Measurements from ENCODE around the gene CHAF1B.
"Not testable (repeated sequence)": the region's sequence is repeated elsewhere in the genome, so short reads cannot be mapped to it uniquely, and the experiment has no call there.

The CHAF1B gene

DNA sequence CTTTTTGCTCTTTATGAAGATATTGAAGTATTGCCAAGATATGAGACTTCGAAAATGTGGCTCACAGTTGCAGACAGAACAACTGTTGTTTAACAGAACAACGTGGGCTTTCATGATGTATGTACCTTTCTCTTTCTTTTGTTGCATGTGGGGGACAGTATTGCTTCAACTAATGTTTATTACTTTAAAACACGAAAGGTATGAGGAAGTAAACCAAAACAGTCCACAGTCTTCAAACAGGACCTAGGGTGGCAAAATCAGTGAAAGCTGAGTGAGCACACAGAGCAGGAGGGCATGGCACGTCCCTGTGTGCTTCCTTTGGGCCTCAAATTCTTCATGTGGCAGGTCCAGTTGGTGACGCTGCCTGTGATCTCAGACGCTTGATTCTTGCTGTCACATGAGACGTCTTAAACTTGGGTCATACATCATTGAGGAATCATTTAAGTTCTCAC, 7.8 kb upstream of the CHAF1B start:
- no peak for TF ChIP-seq CTCF (IDR thresholded peaks at IDR 0.05)
- TF ChIP-seq ZFX (IDR thresholded peaks at IDR 0.05; ENCODE audit: borderline replicate concordance), result no peak
- no peak overlapping the region for H3K27ac ChIP-seq

DNA sequence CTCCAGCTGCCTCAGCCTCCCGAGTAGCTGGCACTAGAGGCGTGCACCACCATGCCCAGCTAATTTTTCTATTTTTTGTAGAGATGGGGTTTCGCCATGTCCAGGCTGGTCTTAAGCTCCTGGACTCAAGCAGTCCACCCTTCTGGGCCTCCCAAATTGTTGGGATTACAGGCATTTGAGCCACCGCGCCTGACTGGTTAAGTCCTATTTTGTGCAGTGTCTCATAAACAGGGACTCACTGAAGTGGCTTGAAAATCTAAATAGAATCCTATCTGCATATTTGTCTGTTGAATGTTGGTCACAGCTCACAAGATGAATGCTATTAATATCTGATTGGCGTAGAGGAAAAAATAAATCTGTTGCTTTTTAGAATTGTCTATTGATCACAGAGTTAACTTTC, 5.9 kb upstream of the CHAF1B start:
- H3K27ac ChIP-seq, result no peak overlapping the region

GRCh38 chr21:36381841-36382589, 3.2 kb upstream of the CHAF1B start:
- H3K27ac ChIP-seq, result no peak overlapping the region
- TF ChIP-seq ZFX (IDR thresholded peaks at IDR 0.05; ENCODE audit: borderline replicate concordance) (no peak), CTCF (IDR thresholded peaks at IDR 0.05) (no peak)

More for the DNA sequence above, 5.9 kb upstream of the CHAF1B start:
- TF ChIP-seq CTCF (IDR thresholded peaks at IDR 0.05) (no peak), ZFX (IDR thresholded peaks at IDR 0.05; ENCODE audit: borderline replicate concordance) (no peak)

DNA sequence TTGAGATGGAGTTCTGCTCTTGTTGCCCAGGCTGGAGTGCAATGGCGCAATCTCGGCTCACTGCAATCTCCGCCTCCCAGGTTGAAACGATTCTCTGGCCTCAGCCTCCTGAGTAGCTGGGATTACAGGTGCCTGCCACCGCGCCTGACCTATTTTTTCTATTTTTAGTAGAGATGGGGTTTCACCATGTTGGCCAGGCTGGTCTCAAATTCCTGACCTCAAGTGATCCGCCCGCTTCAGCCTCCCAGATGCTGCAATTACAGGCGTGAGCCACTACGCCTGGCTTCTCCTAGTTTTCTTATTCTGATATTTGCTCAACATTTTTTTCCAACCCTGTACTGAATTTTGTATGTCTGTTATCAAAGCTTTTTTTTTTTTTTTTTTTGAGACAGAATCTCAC, 2.5 kb upstream of the CHAF1B start:
- not testable (repeated sequence) for H3K27ac ChIP-seq

GRCh38 chr21:36384885-36385232, 333 bp upstream of the CHAF1B start:
- no peak overlapping the region for H3K27ac ChIP-seq
- TF ChIP-seq ZFX (IDR thresholded peaks at IDR 0.05; ENCODE audit: borderline replicate concordance) (no peak), CTCF (IDR thresholded peaks at IDR 0.05) (no peak)

DNA sequence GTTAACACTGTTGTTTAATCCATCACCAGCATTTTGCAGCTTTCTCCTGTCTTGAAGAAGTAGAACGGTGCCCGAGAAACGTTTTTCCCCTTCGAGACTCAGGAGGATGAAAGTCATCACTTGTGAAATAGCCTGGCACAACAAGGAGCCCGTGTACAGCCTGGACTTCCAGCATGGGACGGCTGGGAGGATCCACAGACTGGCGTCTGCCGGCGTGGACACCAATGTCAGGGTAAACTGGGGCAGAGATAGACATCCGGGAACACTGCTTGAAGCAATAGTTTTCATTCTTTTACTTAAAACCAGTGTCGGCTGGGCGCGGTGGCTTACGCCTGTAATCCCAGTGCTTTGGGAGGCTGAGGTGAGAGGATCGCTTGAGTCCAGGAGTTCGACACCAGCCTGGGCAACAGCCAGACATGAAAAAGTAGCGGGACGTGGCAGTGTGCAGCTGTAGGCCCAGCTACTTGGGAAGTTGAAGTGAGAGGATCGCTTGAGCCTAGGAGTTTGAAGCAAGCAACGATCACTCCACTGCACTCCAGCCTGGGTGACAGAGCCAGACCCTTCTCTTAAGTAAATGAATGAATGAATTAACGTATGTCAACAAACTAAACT, 945 bp downstream of the CHAF1B start:
- TF ChIP-seq ZFX (IDR thresholded peaks at IDR 0.05; ENCODE audit: borderline replicate concordance), result no peak
- peak overlapping the region; percentile 61 for H3K27ac ChIP-seq

GRCh38 chr21:36388096-36388495, 2.9 kb downstream of the CHAF1B start:
- TF ChIP-seq CTCF (IDR thresholded peaks at IDR 0.05) (no peak), ZFX (IDR thresholded peaks at IDR 0.05; ENCODE audit: borderline replicate concordance) (no peak)
- H3K27ac ChIP-seq, result no peak overlapping the region

GRCh38 chr21:36388835-36389234, 3.6 kb downstream of the CHAF1B start:
- TF ChIP-seq ZFX (IDR thresholded peaks at IDR 0.05; ENCODE audit: borderline replicate concordance) (no peak), CTCF (IDR thresholded peaks at IDR 0.05) (no peak)
- no peak overlapping the region for H3K27ac ChIP-seq

- H3K27ac ChIP-seq, result not testable (repeated sequence)
These were observed 6.5 kb downstream of the CHAF1B start for GRCh38 chr21:36391649-36392048.

Data from 22Rv1 (cell line).